ENCODE data around the gene SLC39A2.
"Not testable (repeated sequence)": the region's sequence is repeated elsewhere in the genome, so short reads cannot be mapped to it uniquely, and the experiment has no call there.

Gene SLC39A2

GRCh38 chr14:20997564-20997963 lies 1.5 kb upstream of the SLC39A2 start:
- TF ChIP-seq, protein P1, sequence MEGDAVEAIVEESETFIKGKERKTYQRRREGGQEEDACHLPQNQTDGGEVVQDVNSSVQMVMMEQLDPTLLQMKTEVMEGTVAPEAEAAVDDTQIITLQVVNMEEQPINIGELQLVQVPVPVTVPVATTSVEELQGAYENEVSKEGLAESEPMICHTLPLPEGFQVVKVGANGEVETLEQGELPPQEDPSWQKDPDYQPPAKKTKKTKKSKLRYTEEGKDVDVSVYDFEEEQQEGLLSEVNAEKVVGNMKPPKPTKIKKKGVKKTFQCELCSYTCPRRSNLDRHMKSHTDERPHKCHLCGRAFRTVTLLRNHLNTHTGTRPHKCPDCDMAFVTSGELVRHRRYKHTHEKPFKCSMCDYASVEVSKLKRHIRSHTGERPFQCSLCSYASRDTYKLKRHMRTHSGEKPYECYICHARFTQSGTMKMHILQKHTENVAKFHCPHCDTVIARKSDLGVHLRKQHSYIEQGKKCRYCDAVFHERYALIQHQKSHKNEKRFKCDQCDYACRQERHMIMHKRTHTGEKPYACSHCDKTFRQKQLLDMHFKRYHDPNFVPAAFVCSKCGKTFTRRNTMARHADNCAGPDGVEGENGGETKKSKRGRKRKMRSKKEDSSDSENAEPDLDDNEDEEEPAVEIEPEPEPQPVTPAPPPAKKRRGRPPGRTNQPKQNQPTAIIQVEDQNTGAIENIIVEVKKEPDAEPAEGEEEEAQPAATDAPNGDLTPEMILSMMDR (conservative IDR thresholded peaks at IDR 0.05; ENCODE audit: control insufficient read depth, insufficient read depth, low read depth, low read length) = no peak
- H3K4me3 ChIP-seq (ENCODE audit: control insufficient read depth, low read depth, low read length) = no peak overlapping the region
- DNase-seq (ENCODE audit: low read depth) = no peak

- no peak for DNase-seq (ENCODE audit: low read depth)
These were observed 954 bp upstream of the SLC39A2 start for GRCh38 chr14:20998139-20998538.

GRCh38 chr14:20999591-20999990 lies 498 bp downstream of the SLC39A2 start:
- TF ChIP-seq, protein P1 (conservative IDR thresholded peaks at IDR 0.05; ENCODE audit: control insufficient read depth, insufficient read depth, low read depth, low read length) = no peak
- no peak overlapping the region for H3K4me3 ChIP-seq (ENCODE audit: control insufficient read depth, low read depth, low read length)
- no peak for DNase-seq (ENCODE audit: low read depth)

More at GRCh38 chr14:20998139-20998538, 954 bp upstream of the SLC39A2 start:
- TF ChIP-seq, protein P1 (conservative IDR thresholded peaks at IDR 0.05; ENCODE audit: control insufficient read depth, insufficient read depth, low read depth, low read length) = no peak
- no peak overlapping the region for H3K4me3 ChIP-seq (ENCODE audit: control insufficient read depth, low read depth, low read length)

DNA sequence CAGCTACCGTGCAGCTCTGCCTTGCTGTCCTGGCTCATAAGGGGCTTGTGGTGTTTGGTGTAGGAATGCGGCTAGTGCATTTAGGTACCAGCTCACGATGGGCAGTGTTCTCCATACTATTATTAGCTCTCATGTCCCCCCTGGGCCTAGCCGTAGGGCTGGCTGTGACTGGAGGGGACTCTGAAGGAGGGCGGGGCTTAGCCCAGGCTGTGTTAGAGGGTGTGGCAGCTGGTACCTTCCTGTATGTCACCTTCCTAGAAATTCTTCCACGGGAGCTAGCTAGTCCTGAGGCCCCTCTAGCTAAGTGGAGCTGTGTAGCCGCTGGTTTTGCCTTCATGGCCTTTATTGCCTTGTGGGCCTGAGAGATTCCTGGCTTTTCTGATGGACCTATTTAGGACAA lies 2.1 kb downstream of the SLC39A2 start:
- no peak overlapping the region for H3K4me3 ChIP-seq (ENCODE audit: control insufficient read depth, low read depth, low read length)
- TF ChIP-seq, protein P1 (conservative IDR thresholded peaks at IDR 0.05; ENCODE audit: control insufficient read depth, insufficient read depth, low read depth, low read length) = no peak
- DNase-seq (ENCODE audit: low read depth) = no peak

DNA sequence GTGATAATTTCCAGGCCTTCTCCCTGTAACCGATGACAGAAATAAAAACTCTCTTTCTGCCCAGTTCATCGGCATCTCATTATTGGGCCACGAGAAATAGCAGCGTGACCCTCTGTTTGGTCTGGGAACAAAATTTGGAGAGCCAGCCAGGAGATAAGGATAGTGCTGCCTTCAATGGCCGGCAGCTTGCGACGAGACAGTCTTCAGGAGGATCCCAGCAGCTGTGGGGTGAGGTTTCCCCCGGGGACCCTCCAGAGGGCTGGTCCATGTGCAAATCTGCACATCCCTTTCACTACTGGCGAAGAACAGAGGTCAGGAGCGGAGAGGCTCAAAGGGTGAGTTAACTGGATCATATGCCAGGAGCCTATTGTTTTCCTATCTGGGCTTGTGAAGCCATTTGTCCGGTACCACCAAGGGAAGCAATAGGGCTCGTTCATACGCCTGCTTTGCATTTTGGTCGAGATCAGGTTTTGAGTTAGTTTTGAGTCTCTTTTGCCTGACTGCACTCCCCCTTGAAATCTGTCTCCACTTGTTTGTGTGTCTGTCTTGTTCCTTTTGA lies 4.8 kb downstream of the SLC39A2 start:
- no peak for DNase-seq (ENCODE audit: low read depth)
- TF ChIP-seq, protein P1 (conservative IDR thresholded peaks at IDR 0.05; ENCODE audit: control insufficient read depth, insufficient read depth, low read depth, low read length) = no peak
- no peak overlapping the region for H3K4me3 ChIP-seq (ENCODE audit: control insufficient read depth, low read depth, low read length)

GRCh38 chr14:21009721-21010120 lies 10.6 kb downstream of the SLC39A2 start:
- not testable (repeated sequence) for H3K4me3 ChIP-seq (ENCODE audit: control insufficient read depth, low read depth, low read length); DNase-seq (ENCODE audit: low read depth)

DNA sequence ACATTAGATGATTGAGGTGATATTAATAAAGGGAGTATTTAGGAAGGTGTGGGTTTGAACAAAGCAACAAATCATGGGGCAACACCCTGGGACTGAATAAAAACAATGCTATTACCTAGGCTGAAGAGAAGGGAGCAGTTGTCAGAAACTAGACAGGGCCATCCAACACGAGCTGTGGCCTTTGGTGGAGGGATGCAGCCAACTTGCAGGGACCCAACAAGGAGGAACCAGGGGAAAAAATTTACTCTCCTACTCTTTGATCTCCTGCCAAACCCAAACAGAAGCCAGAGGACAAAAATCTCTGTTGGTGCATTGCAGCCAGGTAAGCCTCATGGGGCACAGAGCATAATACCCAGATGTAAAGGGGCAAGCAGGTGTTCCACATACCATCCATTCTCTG lies 12.0 kb downstream of the SLC39A2 start:
- TF ChIP-seq, protein P1 (conservative IDR thresholded peaks at IDR 0.05; ENCODE audit: control insufficient read depth, insufficient read depth, low read depth, low read length) = no peak
- no peak overlapping the region for H3K4me3 ChIP-seq (ENCODE audit: control insufficient read depth, low read depth, low read length)
- no peak for DNase-seq (ENCODE audit: low read depth)
